Panc1 (cell line): ENCODE results near the gene PRELID3B.

ENCODE experiments used
- CTCF ChIP-seq: fragments of 450-650 bp; IDR thresholded peaks from 2 replicates; pipeline ENCODE4 v1.5.1; 2017; ENCODE audit warnings: mild to moderate bottlenecking
- REST ChIP-seq, 2 experiments: IDR thresholded peaks; 2 replicates each; pipeline ENCODE4 v1.6.1; 2011 to 2012; ENCODE audit warnings: low read depth in 2 of 2, control low read depth in 1 of 2, low read length in 1 of 2, mild to moderate bottlenecking in 1 of 2, moderate library complexity in 1 of 2; ENCODE audit not compliant: insufficient read depth in 1 of 2

GRCh38 chr20:59024111-59024530 is 18.5 kb downstream of the PRELID3B start:
- TF ChIP-seq REST (IDR thresholded peaks at IDR 0.05; ENCODE audit: insufficient read depth in 1 of 2, low read depth in 2 of 2, low read length in 1 of 2) = no peak
- TF ChIP-seq CTCF = no peak
